ENCODE results near the gene ARHGEF17.

GRCh38 chr11:73415854-73416615, 108.0 kb downstream of the ARHGEF17 start:
- TF ChIP-seq, protein P1, sequence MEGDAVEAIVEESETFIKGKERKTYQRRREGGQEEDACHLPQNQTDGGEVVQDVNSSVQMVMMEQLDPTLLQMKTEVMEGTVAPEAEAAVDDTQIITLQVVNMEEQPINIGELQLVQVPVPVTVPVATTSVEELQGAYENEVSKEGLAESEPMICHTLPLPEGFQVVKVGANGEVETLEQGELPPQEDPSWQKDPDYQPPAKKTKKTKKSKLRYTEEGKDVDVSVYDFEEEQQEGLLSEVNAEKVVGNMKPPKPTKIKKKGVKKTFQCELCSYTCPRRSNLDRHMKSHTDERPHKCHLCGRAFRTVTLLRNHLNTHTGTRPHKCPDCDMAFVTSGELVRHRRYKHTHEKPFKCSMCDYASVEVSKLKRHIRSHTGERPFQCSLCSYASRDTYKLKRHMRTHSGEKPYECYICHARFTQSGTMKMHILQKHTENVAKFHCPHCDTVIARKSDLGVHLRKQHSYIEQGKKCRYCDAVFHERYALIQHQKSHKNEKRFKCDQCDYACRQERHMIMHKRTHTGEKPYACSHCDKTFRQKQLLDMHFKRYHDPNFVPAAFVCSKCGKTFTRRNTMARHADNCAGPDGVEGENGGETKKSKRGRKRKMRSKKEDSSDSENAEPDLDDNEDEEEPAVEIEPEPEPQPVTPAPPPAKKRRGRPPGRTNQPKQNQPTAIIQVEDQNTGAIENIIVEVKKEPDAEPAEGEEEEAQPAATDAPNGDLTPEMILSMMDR (conservative IDR thresholded peaks at IDR 0.05), result no peak
- no peak for TF ChIP-seq ZFX (IDR thresholded peaks at IDR 0.05)

Measured in C4-2B (cell line).